Right atrium auricular region (tissue), 2 donors: ENCODE measurements around the gene PRG2. TPM values are rescaled to one million over a fixed set of nuclear protein-coding genes. Genes with fewer than 3 reads are reported as not detected.

Experiments used
- DNase-seq: peaks from one replicate; pipeline ENCODE4 v3.0.0-alpha.2; 2019; ENCODE audit warnings: low spot score
- H3K27ac ChIP-seq, 2 donors: fragments of 200-600 bp; sonication (generic); 1 replicate in 1 of 2; 2 replicates in 1 of 2; pipeline ENCODE4 v1.5.1; 2016 to 2019
- H3K27me3 ChIP-seq, 2 donors: fragments of 200-600 bp; sonication (generic); one replicate each; pipeline versions ENCODE4 v1.5.1 to v1.6.0; 2017 to 2019
- H3K36me3 ChIP-seq: fragments of 200-600 bp; sonication (generic); one replicate; pipeline ENCODE4 v1.5.1; 2016
- H3K4me1 ChIP-seq, 2 donors: fragments of 200-600 bp; sonication (generic); one replicate each; pipeline versions ENCODE4 v1.5.1 to v1.6.0; 2017 to 2019
- H3K4me3 ChIP-seq, 2 donors: fragments of 200-600 bp; sonication (generic); 1 replicate in 1 of 2; 2 replicates in 1 of 2; pipeline ENCODE4 v1.5.1; 2017 to 2019; ENCODE audit warnings: mild to moderate bottlenecking in 1 of 2, moderate library complexity in 1 of 2
- H3K9me3 ChIP-seq, 2 donors: fragments of 200-600 bp; sonication (generic); one replicate each; pipeline ENCODE4 v1.5.1; 2019
- CTCF ChIP-seq, 2 donors: fragments of 200-600 bp; sonication (generic); IDR thresholded peaks; one replicate each; pipeline ENCODE4 v1.5.1; 2019; ENCODE audit warnings: antibody characterized with exemption in 2 of 2
- total RNA-seq, 2 donors: library from RNA; depleted of rRNA; stranded (reverse); fragments of >200 nt; gene quantifications; one replicate each; pipeline ENCODE4 v1.1.0, GENCODE V29; 2016

Gene PRG2
- total RNA-seq, 2 donors from 2014 or later, result not detected

- H3K9me3 ChIP-seq, result no peaks in the 10 kb centered on the region
- H3K4me1 ChIP-seq, result peaks cover 0 to 60% of the 10 kb centered on the region in 2 donors
- peak overlapping the region; percentile 95 to 99 for H3K27ac ChIP-seq
- peak; percentile 94 for DNase-seq
- no peak for TF ChIP-seq CTCF (IDR thresholded peaks at IDR 0.05)
- peak overlapping the region in 1 of 2 donors; percentile 3 for H3K4me3 ChIP-seq
- no peaks in the 10 kb centered on the region for H3K27me3 ChIP-seq
- peaks cover 17% of the 10 kb centered on the region for H3K36me3 ChIP-seq
These were observed 34.5 kb upstream of the PRG2 start for GRCh38 chr11:57424792-57425564.

- no peaks in the 10 kb centered on the region for H3K9me3 ChIP-seq
- H3K4me3 ChIP-seq, result no peak overlapping the region
- peaks cover 17% of the 10 kb centered on the region for H3K36me3 ChIP-seq
- H3K4me1 ChIP-seq, result peaks cover 0 to 56% of the 10 kb centered on the region in 2 donors
- TF ChIP-seq CTCF (IDR thresholded peaks at IDR 0.05), result no peak
- DNase-seq, result no peak
- H3K27me3 ChIP-seq, result no peaks in the 10 kb centered on the region
- peak overlapping the region; percentile 95 to 99 for H3K27ac ChIP-seq
These were observed 33.8 kb upstream of the PRG2 start for GRCh38 chr11:57424137-57424791.

- peaks cover 0 to 46% of the 10 kb centered on the region in 2 donors for H3K4me1 ChIP-seq
- no peak overlapping the region for H3K4me3 ChIP-seq
- no peak for DNase-seq
- peaks cover 28% of the 10 kb centered on the region for H3K36me3 ChIP-seq
- H3K27ac ChIP-seq, result no peak overlapping the region
- H3K9me3 ChIP-seq, result no peaks in the 10 kb centered on the region
- TF ChIP-seq CTCF (IDR thresholded peaks at IDR 0.05), result no peak
- H3K27me3 ChIP-seq, result no peaks in the 10 kb centered on the region
These were observed 32.2 kb upstream of the PRG2 start for GRCh38 chr11:57422669-57423068.

GRCh38 chr11:57421805-57422204 lies 31.4 kb upstream of the PRG2 start:
- Histone ChIP-seq H3K9me3 (no peaks in the 10 kb centered on the region), H3K4me3 (no peak overlapping the region), H3K36me3 (peaks cover 37% of the 10 kb centered on the region), H3K27ac (no peak overlapping the region), H3K27me3 (no peaks in the 10 kb centered on the region), H3K4me1 (peaks cover 0 to 42% of the 10 kb centered on the region in 2 donors)
- no peak for DNase-seq
- no peak for TF ChIP-seq CTCF (IDR thresholded peaks at IDR 0.05)

GRCh38 chr11:57421066-57421465 lies 30.6 kb upstream of the PRG2 start:
- Histone ChIP-seq H3K4me3 (no peak overlapping the region), H3K27me3 (no peaks in the 10 kb centered on the region), H3K27ac (no peak overlapping the region), H3K9me3 (no peaks in the 10 kb centered on the region), H3K36me3 (peaks cover 44% of the 10 kb centered on the region), H3K4me1 (peaks cover 0 to 35% of the 10 kb centered on the region in 2 donors)
- DNase-seq, result no peak
- TF ChIP-seq CTCF (IDR thresholded peaks at IDR 0.05), result no peak
